ENCODE data around the gene PCDHB9. TPM values are rescaled to one million over a fixed set of nuclear protein-coding genes. Genes with fewer than 3 reads are reported as not detected.

Gene PCDHB9
- total RNA-seq, 1 donor from 2014 or later, result 6.1 TPM

GRCh38 chr5:141236516-141237313, 49.8 kb downstream of the PCDHB9 start:
- DNase-seq, result no peak

Other genes starting within 250 kb of the PCDHB9 start
- gene PCDHAC2, start 220.7 kb upstream of the PCDHB9 start, total RNA-seq, result 33.5 TPM
- gene PCDHB1, start 135.8 kb upstream of the PCDHB9 start, total RNA-seq, result 0.31 TPM
- 14.2 TPM for gene PCDHB2, start 92.5 kb upstream of the PCDHB9 start, total RNA-seq
- gene PCDHB3, start 86.7 kb upstream of the PCDHB9 start, total RNA-seq, result 10.3 TPM
- gene PCDHB4, start 65.3 kb upstream of the PCDHB9 start, total RNA-seq, result 4.7 TPM
- 9.7 TPM for gene PCDHB5, start 52.0 kb upstream of the PCDHB9 start, total RNA-seq
- gene PCDHB6, start 37.1 kb upstream of the PCDHB9 start, total RNA-seq, result 3.1 TPM
- gene PCDHB7, start 14.5 kb upstream of the PCDHB9 start, total RNA-seq, result 13.4 TPM
- gene PCDHB8, start 9.4 kb upstream of the PCDHB9 start, total RNA-seq, result 8.6 TPM
- gene PCDHB16, start 4.8 kb upstream of the PCDHB9 start, total RNA-seq, result 4.5 TPM
- 13.1 TPM for gene PCDHB10, start 5.2 kb downstream of the PCDHB9 start, total RNA-seq
- gene PCDHB11, start 12.5 kb downstream of the PCDHB9 start, total RNA-seq, result 10.5 TPM
- 14.8 TPM for gene PCDHB12, start 21.6 kb downstream of the PCDHB9 start, total RNA-seq
- 9.2 TPM for gene PCDHB13, start 26.8 kb downstream of the PCDHB9 start, total RNA-seq
- 13.4 TPM for gene PCDHB14, start 36.2 kb downstream of the PCDHB9 start, total RNA-seq
- 22.1 TPM for gene PCDHB15, start 58.2 kb downstream of the PCDHB9 start, total RNA-seq
- not detected for gene SLC25A2, start 116.9 kb downstream of the PCDHB9 start, total RNA-seq
- 127 TPM for gene TAF7, start 133.6 kb downstream of the PCDHB9 start, total RNA-seq
- gene PCDHGA1, start 143.4 kb downstream of the PCDHB9 start, total RNA-seq, result 4.8 TPM
- gene PCDHGA2, start 151.6 kb downstream of the PCDHB9 start, total RNA-seq, result 6.9 TPM
- 4.7 TPM for gene PCDHGA3, start 156.7 kb downstream of the PCDHB9 start, total RNA-seq
- 7.8 TPM for gene PCDHGB1, start 162.9 kb downstream of the PCDHB9 start, total RNA-seq
- 8.4 TPM for gene PCDHGA4, start 167.9 kb downstream of the PCDHB9 start, total RNA-seq
- gene PCDHGB2, start 172.8 kb downstream of the PCDHB9 start, total RNA-seq, result 8.3 TPM
- gene PCDHGA5, start 177.0 kb downstream of the PCDHB9 start, total RNA-seq, result 6.6 TPM
- 12.3 TPM for gene PCDHGB3, start 183.1 kb downstream of the PCDHB9 start, total RNA-seq
- gene PCDHGA6, start 186.7 kb downstream of the PCDHB9 start, total RNA-seq, result 12.3 TPM
- gene PCDHGA7, start 195.6 kb downstream of the PCDHB9 start, total RNA-seq, result 8.4 TPM
- 12.9 TPM for gene PCDHGB4, start 200.5 kb downstream of the PCDHB9 start, total RNA-seq
- 8.0 TPM for gene PCDHGA8, start 205.5 kb downstream of the PCDHB9 start, total RNA-seq
- gene PCDHGB5, start 210.8 kb downstream of the PCDHB9 start, total RNA-seq, result 18.1 TPM
- 11.9 TPM for gene PCDHGA9, start 215.6 kb downstream of the PCDHB9 start, total RNA-seq
- gene PCDHGB6, start 220.9 kb downstream of the PCDHB9 start, total RNA-seq, result 12.8 TPM
- gene PCDHGA10, start 225.8 kb downstream of the PCDHB9 start, total RNA-seq, result 12.0 TPM
- gene PCDHGB7, start 230.5 kb downstream of the PCDHB9 start, total RNA-seq, result 15.6 TPM
- 16.4 TPM for gene PCDHGA11, start 233.9 kb downstream of the PCDHB9 start, total RNA-seq
- 6.9 TPM for gene PCDHGA12, start 243.3 kb downstream of the PCDHB9 start, total RNA-seq

Data from occipital lobe (tissue), 2 donors.